Astrocyte (in vitro differentiated cells and primary cell): ENCODE results near the gene HOMEZ. TPM values are rescaled to one million over a fixed set of nuclear protein-coding genes. Genes with fewer than 3 reads are reported as not detected.
"Not testable (repeated sequence)": the region's sequence is repeated elsewhere in the genome, so short reads cannot be mapped to it uniquely, and the experiment has no call there.

Experiments
- DNase-seq: peaks from one replicate; pipeline ENCODE4 v3.0.0-alpha.2; 2010; ENCODE audit warnings: low read depth
- FAIRE-seq: peaks from 2 replicates; lab custom pipeline; 2011; peaks lifted over from hg19 to GRCh38; lab: Jason Lieb, UNC
- H2AFZ ChIP-seq: 2 replicates; pipeline ENCODE4 v1.6.0; 2012; ENCODE audit warnings: low read depth, low read length, inconsistent platforms
- H3K27ac ChIP-seq: 2 replicates; pipeline ENCODE4 v1.5.1; 2011; ENCODE audit warnings: low read depth, low read length, inconsistent platforms
- H3K27me3 ChIP-seq: 2 replicates; pipeline ENCODE4 v1.6.0; 2011; ENCODE audit warnings: low read length, inconsistent platforms; ENCODE audit not compliant: insufficient read depth
- H3K36me3 ChIP-seq: 2 replicates; pipeline ENCODE4 v1.5.1; 2011; ENCODE audit warnings: low read length, inconsistent platforms; ENCODE audit not compliant: insufficient read depth
- H3K4me1 ChIP-seq: 2 replicates; pipeline ENCODE4 v1.5.1; 2011; ENCODE audit warnings: low read length, inconsistent platforms; ENCODE audit not compliant: insufficient read depth
- H3K4me2 ChIP-seq: 2 replicates; pipeline ENCODE4 v1.6.0; 2012; ENCODE audit warnings: low read length, inconsistent platforms
- H3K4me3 ChIP-seq: 2 replicates; pipeline ENCODE4 v1.5.1; 2011; ENCODE audit warnings: low read depth, mild to moderate bottlenecking, low read length, inconsistent platforms; ENCODE audit not compliant: insufficient read depth
- H3K79me2 ChIP-seq: 2 replicates; pipeline ENCODE4 v1.6.0; 2012; ENCODE audit warnings: mild to moderate bottlenecking, low read length, inconsistent platforms; ENCODE audit not compliant: insufficient read depth
- H3K9ac ChIP-seq: 2 replicates; pipeline ENCODE4 v1.6.0; 2012; ENCODE audit warnings: mild to moderate bottlenecking, low read length, inconsistent platforms
- H3K9me3 ChIP-seq: 2 replicates; pipeline ENCODE4 v1.5.1; 2012; ENCODE audit warnings: low read depth, mild to moderate bottlenecking, low read length, inconsistent platforms; ENCODE audit not compliant: insufficient read depth
- H4K20me1 ChIP-seq: 2 replicates; pipeline ENCODE4 v1.6.0; 2012; ENCODE audit warnings: low read length, inconsistent platforms; ENCODE audit not compliant: insufficient read depth
- H3K27ac Mint-ChIP-seq: one replicate; pipeline ENCODE4 v1.8.0; 2021; ENCODE audit warnings: mild to moderate bottlenecking, mixed read lengths; ENCODE audit not compliant: unreplicated experiment
- H3K27me3 Mint-ChIP-seq: one replicate; pipeline ENCODE4 v1.8.0; 2021; ENCODE audit warnings: low read depth, mixed read lengths; ENCODE audit not compliant: unreplicated experiment
- H3K36me3 Mint-ChIP-seq: one replicate; pipeline ENCODE4 v1.8.0; 2021; ENCODE audit warnings: low read depth, mixed read lengths; ENCODE audit not compliant: unreplicated experiment
- H3K4me1 Mint-ChIP-seq: one replicate; pipeline ENCODE4 v1.8.0; 2021; ENCODE audit warnings: low read depth, mixed read lengths; ENCODE audit not compliant: unreplicated experiment
- H3K4me3 Mint-ChIP-seq: one replicate; pipeline ENCODE4 v1.8.0; 2021; ENCODE audit warnings: mild to moderate bottlenecking, moderate library complexity, mixed read lengths; ENCODE audit not compliant: unreplicated experiment
- H3K9me3 Mint-ChIP-seq: one replicate; pipeline ENCODE4 v1.8.0; 2021; ENCODE audit warnings: mild to moderate bottlenecking, mixed read lengths; ENCODE audit not compliant: unreplicated experiment
- CTCF ChIP-seq: IDR thresholded peaks from 2 replicates; pipeline ENCODE4 v1.5.1; 2011; ENCODE audit warnings: low read depth, mild to moderate bottlenecking, inconsistent platforms, low read length, moderate library complexity; ENCODE audit not compliant: insufficient read depth
- EZH2 ChIP-seq: IDR thresholded peaks from 2 replicates; pipeline ENCODE4 v1.6.1; 2012; ENCODE audit warnings: mild to moderate bottlenecking, low read length, inconsistent platforms; ENCODE audit not compliant: insufficient read depth
- total RNA-seq: library from RNA; stranded (reverse); gene quantifications from 2 replicates; pipeline ENCODE4 v1.2.1, GENCODE V29; 2021

Gene HOMEZ
- total RNA-seq, 1 donor from 2014 or later, result 16.6 TPM

GRCh38 chr14:23281247-23281646 is 4.7 kb downstream of the HOMEZ start:
- peaks cover 12% of the 10 kb centered on the region for H3K36me3 Mint-ChIP-seq
- H3K4me2 ChIP-seq, result no peak overlapping the region
- no peak overlapping the region for H2AFZ ChIP-seq
- peaks cover 9% of the 10 kb centered on the region for H3K4me1 ChIP-seq
- peaks cover 20% of the 10 kb centered on the region for H3K79me2 ChIP-seq
- H3K4me3 ChIP-seq, result no peak overlapping the region
- no peak overlapping the region for H3K9ac ChIP-seq
- no peaks in the 10 kb centered on the region for H3K27me3 ChIP-seq
- no peak overlapping the region for H3K27ac Mint-ChIP-seq
- H3K4me1 Mint-ChIP-seq, result peaks cover 7% of the 10 kb centered on the region
- peaks cover 12% of the 10 kb centered on the region for H4K20me1 ChIP-seq
- DNase-seq, result no peak
- no peak overlapping the region for H3K4me3 Mint-ChIP-seq
- H3K36me3 ChIP-seq, result no peaks in the 10 kb centered on the region
- no peak for TF ChIP-seq CTCF
- FAIRE-seq, result no peak
- H3K9me3 Mint-ChIP-seq, result no peaks in the 10 kb centered on the region
- no peaks in the 10 kb centered on the region for H3K27me3 Mint-ChIP-seq
- H3K9me3 ChIP-seq, result no peaks in the 10 kb centered on the region
- H3K27ac ChIP-seq, result no peak overlapping the region

GRCh38 chr14:23277928-23278327 is 8.0 kb downstream of the HOMEZ start:
- FAIRE-seq, H3K4me1 ChIP-seq, H3K9me3 Mint-ChIP-seq, H3K9me3 ChIP-seq, H3K4me2 ChIP-seq, H3K4me3 ChIP-seq, H3K27ac ChIP-seq, H3K27me3 Mint-ChIP-seq, H3K27ac Mint-ChIP-seq, H4K20me1 ChIP-seq, H3K27me3 ChIP-seq, H3K4me1 Mint-ChIP-seq, DNase-seq, H3K4me3 Mint-ChIP-seq, H2AFZ ChIP-seq, H3K9ac ChIP-seq, H3K79me2 ChIP-seq, H3K36me3 ChIP-seq: not testable (repeated sequence)
- H3K36me3 Mint-ChIP-seq, result peaks cover 23% of the 10 kb centered on the region

GRCh38 chr14:23277189-23277588 is 8.7 kb downstream of the HOMEZ start:
- H3K36me3 ChIP-seq, result no peaks in the 10 kb centered on the region
- H3K4me2 ChIP-seq, result no peak overlapping the region
- DNase-seq (no peak), FAIRE-seq (no peak)
- peaks cover 3% of the 10 kb centered on the region for H3K79me2 ChIP-seq
- no peaks in the 10 kb centered on the region for H3K4me1 ChIP-seq
- H3K4me3 ChIP-seq, result no peak overlapping the region
- no peaks in the 10 kb centered on the region for H3K9me3 ChIP-seq
- Mint-ChIP-seq H3K4me3 (no peak overlapping the region), H3K27ac (no peak overlapping the region), H3K27me3 (no peaks in the 10 kb centered on the region), H3K36me3 (peaks cover 23% of the 10 kb centered on the region), H3K9me3 (no peaks in the 10 kb centered on the region), H3K4me1 (no peaks in the 10 kb centered on the region)
- H3K9ac ChIP-seq, result no peak overlapping the region
- H3K27me3 ChIP-seq, result no peaks in the 10 kb centered on the region
- H4K20me1 ChIP-seq, result peaks cover 7% of the 10 kb centered on the region
- no peak overlapping the region for H3K27ac ChIP-seq
- H2AFZ ChIP-seq, result no peak overlapping the region
- no peak for TF ChIP-seq EZH2
- TF ChIP-seq CTCF, result no peak
